ENCODE data around the gene BCAR3.

- TF ChIP-seq CTCF (conservative IDR thresholded peaks at IDR 0.05 in 1 of 2, IDR thresholded peaks at IDR 0.05 in 1 of 2; ENCODE audit: extremely low read depth in 1 of 2, insufficient read depth in 1 of 2, low read depth in 1 of 2, low read length in 2 of 2) (no peak), EZH2 (IDR thresholded peaks at IDR 0.05; ENCODE audit: borderline replicate concordance, low read length) (no peak)
These were observed 35.3 kb upstream of the BCAR3 start for GRCh38 chr1:93716941-93717368.

Measured in mammary epithelial cell (primary cell).